T-helper 2 cell (primary cell): Measurements from ENCODE around the gene PRMT5.
"Not testable (repeated sequence)": the region's sequence is repeated elsewhere in the genome, so short reads cannot be mapped to it uniquely, and the experiment has no call there.

Experiments used
- DNase-seq, 5 experiments: peaks; one replicate each; pipeline versions ENCODE4 v3.0.0 to v3.0.0-alpha.2; 2012 to 2022
- total RNA-seq, 2 donors: gene quantifications; one replicate each; lab custom pipeline; 2026; lab: John Stamatoyannopoulos, UW

The PRMT5 gene
- total RNA-seq = 20.7 to 21.5 reads per million in 2 donors

DNA sequence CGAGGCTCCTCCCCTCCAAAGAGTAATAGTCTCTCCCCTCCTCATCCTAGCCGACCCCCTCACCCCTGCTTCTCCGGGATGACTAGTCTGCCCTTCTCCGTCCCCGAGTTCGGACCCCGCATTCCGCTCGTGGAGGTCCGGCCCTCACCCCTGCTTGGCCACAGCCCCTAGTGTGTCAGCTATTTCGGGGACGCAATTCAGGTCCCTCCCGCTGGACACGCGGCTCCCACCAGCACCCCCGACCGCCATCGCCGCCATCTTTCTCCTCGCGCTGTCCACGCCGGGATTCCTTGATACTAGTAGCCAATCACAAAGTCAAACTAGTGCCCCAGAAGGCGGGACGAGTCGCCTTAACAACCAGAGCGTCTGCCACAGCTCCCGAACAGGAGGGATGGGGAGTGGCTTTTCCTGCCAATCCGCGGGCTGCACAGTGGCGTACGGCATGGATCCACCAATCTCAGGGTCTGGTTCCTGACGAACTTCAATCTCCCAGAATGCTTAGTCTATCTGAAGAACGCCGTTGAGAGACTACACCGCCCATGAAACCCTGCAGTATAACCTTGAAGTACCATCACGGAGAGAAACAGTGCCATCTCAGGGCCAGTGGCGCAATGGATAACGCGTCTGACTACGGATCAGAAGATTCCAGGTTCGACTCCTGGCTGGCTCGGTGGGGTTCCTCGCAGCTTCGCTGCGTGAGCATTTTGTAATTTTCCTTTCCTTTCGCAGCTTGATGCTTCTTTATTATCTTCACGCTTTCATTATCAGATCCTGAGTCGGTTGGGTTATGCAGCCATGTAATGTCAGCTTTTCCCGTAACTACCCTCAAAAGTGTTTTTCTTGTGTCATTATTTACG lies at the start of gene PRMT5:
TSS of gene PRMT5 (minus strand) at position 273 of the 857 bp plus-strand sequence. CDS start at position 258, 15 bp downstream.
- DNase-seq = peak; percentile 84 to 100 (median 97)

DNA sequence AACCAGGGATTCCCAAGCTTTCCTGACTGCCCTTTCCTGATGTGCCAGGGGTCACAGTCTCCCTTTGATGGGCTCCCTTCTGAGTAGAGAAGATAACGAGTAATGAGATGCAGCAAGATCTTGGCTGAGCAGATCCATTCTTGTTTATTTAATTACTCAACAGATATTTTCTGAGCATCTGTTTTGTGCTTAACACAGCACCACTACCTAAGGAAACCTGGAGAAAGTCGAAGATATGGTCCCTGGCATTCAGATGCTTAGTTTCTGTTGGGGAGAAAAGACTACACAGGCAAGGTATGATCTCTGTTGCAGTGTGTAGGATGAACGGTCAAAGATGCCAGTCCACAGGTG lies 49.3 kb upstream of the PRMT5 start:
- DNase-seq = no peak

DNA sequence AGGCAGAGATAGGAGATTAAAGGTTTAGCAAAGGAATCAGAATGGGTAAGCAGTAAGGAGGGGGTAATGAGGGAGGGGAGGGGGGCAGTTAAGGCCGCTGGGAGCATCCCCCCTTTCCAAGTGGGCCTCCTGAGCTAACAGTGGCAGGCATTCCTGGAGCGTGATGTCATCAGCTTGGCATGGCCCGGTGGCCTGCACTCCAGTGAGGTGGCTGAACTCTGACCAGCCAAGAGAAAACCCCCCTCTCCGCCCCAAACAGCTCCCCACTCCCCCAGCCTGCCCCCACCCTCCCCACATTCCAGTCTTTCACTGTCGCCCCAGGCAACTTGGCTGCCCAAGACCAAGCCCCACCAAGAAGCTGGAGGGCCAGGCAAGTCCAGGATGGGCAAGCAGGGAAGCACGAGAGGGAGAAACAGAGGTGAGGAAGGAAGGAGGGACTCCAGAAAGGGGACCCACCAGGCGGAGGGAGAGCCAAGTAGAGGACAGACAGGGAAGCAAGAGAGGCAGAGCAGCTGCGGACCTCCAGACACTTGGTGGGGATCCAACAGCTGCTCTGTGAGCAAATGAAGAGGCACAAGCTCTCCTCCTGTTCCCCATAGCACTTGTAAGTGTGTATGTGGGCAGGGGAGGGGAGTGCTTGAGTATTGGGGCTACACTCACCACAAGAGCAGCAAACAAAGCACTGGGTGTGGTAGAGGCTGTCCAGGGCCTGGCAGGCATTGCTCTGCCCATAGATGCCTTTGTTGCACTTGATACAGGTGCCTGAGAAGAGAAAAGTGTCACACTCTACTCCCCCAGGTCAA lies 48.7 kb upstream of the PRMT5 start:
- DNase-seq = no peak

DNA sequence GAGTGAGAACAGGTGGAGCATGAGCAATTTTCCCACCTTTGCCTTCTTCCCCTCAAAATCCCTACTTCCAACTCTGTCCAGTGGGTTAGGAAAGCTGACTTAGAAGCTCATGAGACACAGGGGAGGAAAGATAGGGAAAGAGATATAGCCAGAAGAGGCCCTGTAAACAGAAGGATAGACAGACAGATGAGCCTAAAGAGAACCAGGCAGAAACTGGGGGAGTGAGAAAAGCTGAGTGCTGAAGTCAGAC lies 48.2 kb upstream of the PRMT5 start:
- no peak for DNase-seq

DNA sequence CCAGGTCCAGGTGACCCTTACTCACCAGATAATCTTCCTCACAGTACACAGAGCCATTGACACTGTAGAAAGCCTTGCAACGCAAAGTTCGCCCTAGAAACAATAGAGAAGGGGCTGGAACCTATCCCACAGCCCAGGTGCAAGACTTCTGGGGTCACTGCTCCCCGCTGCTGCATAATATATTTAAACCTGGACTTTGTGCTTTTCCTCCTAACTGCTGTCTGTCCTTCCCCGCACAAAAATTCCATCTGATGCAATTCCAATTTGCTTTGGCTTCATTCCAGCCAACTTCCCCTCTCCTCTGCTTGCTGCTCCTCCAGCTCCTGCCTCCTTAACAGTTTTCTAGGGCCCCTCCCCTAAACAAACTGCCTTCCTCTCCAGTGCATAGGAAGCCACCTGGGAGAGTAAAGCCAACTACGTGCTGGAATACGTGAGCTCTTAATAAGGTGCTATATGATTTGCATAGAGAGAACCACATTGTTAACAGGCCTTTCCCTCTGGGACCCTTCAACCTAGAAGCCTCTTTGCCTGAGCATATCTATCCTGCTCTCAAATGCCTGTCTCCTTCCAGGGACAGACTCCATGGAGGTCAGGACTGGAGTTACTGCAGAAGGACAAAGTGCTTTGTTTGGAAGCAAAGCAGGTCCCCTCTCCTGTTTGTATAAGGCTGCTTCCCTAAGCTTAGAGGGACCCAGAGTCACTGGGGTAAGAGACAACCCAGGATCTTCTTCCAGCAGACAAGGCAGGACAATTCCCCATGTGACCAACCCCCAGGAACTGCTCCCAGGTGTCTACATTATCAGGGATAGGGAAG lies 47.7 kb upstream of the PRMT5 start:
- DNase-seq = no peak

DNA sequence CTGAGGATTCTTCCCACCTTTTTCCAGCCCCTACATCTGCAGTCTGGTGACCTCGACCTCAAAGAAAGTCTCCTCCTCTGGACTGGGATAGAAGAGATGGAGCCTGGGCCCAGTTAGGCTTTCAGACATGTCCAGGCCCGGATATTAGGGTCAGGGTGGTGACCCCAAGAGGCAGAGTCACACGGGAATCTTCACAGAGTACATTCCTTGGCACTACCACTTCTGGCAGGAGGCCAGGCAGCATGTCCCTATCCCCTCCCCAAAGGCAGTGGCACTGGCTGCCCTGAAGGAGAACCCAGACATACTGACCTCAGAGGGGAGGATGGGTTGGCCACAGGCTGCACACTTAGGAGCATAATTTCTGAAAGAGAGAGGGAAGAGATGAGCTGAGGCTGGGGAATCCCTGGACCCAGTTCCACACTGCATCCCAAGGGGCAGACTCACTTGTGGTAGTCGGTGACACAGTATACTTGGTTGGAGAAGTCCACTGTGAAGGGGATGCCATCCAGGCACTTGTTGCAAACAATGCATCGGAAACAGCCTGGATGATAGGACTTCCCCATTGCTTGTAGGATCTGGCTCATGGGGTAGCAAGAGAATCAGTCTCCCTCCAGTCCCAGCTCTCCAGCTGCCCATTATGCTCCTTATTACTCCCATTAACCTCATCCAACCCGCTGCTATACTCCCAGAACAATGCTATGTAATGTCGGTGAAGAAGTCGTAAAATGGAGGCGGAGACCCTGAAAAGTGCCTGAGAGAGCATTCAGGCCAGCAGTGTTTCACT lies 45.5 kb upstream of the PRMT5 start:
- no peak for DNase-seq

DNA sequence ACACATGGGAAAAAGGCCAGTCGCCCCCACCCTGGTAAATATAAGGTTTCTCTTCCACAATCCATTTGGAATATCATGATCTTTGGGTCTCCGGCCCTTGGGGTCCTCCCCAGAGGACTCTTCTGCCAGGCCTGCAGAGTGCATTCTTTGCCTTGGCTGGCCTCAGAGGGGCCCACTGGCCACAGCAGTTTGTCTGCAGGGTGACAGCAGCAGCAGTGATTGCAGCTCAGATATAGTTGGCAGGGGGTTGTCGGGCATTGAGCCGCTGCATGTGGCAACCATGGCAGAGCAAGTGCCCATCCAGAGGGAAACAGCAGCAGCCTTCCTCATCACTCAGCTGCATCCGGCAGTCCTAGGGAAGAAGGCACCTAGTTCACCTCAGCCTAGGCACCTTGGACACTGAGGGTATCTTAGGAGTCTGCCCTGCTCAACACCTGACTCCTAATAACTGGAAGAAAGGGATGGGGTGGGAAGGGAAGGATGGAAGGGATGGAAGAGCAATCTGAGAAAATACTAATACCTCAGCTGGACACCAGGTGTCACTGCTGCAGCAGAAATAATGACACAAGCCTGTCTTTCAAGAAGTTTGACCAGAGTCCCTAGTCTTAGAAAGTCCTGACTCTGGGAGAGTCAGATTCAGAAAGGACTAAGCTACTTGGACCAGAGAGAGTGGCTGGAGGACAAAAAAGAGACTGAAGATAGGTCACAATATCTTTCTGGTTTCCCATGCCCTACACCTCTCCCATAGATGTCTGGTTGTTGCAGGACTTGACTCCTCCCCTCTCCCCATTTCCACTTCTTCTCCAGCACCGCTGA lies 44.2 kb upstream of the PRMT5 start:
- peak in 2 of 5 experiments; percentile 22 to 38 for DNase-seq

DNA sequence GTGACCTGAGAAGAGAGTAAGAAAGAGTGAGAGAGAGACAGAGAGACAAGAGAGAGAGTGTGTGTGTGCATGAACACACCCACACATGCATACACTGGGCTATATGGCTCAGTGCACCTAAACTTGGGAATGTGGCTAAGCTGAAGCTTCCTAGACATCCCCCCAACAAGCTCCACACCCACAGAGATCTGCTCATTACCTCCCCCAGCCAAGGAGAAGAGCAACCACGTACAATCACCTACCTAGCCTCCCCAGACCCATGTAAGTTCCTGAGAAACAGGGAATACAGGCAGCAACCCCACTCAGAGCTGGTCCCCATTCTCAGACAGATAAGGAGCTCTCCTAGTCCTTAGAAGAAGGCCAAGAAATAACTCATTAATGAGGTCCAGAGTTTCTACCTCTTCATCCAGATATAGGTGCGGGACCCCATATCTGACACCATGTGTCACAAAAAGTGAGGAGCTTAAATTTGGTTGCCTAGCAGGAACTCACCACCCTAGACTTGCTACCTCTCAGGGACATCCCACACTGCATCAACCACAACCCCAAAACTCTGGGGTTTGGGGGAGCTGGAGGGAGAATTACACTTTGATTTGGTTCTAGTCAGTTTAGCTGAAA lies 43.2 kb upstream of the PRMT5 start:
- no peak for DNase-seq

DNA sequence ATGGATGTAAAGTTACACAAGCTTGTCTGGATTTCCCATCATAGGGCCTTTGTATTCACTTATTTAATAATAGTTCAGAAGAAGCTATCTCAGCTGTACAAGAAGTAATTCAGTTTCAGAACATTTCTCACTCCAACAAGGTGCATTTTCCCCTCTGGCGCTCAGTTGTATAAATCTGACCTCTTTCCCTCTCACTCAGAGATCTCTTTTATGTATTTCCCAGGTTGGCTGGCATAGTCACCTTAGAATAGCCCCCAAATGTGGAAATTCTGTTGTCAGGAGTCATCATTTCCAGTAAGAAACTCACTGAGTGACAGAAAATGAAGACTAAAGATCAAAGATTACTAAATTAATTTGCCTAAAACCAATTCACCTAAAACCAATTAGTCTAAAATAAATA lies 42.0 kb upstream of the PRMT5 start:
- no peak for DNase-seq

DNA sequence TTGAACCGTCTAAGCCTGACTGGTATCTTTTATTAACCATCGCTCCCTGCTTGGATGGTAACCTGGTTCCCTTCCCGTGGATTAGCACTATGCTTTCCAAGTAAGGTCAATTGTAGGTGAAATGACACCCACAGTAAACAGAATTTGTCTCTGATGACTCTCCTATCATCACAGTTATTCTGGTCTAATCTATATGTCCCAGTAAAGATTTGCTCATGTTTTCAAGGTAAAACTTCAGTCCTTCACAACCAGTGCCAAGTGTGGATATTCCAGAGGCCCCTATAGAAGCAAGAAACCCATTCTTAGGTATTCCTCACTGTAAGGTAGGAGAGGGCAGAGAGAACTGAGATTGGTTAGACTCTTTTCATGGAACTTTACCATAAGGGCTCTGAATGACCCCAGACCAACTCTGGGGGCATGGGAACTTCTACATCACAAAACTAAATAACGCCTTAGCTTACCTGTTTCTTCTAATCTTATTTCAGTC lies 37.6 kb upstream of the PRMT5 start:
- DNase-seq = no peak

DNA sequence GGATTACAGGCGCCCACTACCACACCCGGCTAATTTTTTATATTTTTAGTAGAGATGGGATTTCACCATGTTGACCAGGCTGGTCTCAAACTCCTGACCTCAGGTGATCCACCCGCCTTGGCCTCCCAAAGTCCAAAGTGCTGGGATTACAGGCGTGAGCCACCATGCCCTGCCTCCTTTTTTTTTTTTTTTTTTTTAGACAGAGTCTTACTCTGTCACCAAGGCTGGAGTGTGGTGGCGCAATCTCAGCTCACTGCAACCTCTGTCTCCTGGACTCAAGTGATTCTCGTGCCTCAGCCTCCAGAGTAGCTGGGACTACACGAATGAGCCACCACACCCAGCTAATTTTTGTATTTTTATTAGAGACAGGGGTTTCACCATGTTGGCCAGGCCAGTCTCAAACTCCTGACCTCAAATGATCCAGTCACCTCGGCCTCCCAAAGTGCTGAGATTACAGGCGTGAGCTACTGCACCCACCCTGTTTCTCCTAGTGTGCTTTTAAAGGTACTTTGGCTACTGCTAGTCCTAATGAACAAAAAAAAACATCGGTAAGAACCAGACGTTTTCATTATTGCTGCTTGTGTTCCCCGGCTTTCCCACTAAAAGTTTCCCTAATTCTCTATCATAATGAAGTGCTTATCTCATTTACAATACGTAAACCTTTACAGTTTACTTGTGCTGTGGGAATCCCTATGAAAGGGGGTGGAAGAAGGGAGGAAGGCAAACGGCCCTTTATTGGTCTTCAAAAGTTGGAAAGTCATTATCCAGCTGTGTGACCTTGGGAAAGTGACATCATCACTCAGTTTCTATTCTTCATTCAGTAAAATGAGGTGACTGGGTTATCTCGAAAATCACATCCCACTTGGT lies 37.0 kb upstream of the PRMT5 start:
- DNase-seq = not testable (repeated sequence)

DNA sequence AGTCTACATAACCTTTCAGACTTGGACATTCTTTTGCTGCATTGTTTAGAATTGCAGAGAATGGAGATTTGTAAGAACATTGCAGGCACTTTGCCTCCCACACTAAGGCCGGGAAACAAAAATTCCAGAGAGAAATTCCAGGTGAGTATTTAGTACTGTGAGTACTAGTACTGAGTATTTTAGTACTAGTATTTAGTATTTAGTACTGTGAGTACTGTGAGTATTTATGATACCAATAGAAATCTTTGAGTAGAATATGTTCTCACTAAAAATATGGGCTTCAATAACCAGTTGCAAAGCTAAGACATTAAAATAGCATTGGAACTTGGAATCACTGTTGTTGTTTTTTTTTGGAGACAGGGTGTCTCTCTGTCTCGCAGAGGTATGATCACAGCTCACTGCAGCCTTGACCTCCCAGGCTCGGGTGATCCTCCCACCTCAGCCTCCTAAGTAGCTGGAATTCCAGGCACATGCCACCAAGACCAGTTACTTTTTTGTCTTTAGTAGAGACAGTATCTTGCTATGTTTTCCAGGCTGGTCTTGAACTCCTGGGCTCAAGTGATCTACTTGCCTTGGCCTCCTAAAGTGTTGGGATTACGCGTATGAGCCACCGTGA lies 33.0 kb upstream of the PRMT5 start:
- no peak for DNase-seq

DNA sequence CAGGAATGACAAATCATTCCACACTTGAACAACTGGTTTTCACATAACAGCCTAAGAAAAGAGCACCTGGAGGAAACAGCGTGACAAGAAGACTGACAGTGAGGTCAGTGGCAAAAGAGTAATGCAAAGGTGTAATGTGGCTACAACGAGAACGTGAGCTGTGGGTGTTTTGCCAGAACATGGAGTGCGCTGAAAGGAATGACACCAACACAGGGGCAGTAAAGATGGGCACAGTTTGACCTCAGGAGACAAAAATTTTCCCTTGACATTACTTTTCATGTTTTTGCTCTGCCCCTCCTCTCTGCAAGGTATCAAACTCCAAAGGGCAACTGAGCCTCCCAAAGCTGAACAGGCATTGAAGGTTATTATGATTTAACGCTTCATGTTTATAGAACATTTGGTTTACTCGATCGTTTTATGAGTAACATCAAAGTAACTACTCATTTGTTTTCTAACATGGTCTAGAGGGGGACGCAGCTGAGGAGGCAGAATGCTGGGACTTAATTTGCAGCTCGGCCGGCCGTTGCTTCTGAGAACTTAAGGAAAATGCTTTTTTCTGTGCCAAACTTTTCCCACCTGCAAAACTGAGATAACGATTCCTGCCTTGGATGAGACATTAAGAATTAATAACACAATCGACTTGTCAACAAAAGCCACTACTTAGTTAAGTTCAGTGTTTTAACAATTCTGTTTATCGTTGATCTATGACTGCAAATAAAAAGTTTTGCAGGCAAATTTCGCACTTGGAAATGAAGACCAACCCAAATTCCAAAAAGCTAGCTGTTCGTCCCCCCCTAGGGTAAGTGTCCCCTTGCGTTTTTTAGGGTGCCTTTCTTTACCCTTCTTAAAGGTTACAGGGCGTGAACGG lies 26.8 kb upstream of the PRMT5 start:
- no peak for DNase-seq

DNA sequence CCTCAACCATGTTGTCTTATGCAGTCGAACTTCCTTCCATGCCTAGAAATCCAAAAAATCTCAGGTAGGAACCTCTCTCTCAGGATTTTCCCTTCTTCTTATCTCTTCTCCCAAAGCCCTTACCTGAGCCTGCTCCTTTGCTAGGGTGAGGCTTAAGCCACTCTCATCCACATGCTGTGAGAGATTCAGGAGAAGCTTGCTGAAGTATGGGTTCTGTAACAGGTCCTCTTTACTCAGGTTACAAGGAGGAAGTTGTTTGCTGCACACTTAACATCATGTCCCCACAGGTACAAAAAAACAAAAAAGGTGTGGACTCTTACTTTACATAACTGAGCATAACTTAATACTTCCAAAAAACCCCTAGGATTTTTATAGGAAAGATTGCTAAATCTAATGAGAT lies 23.2 kb upstream of the PRMT5 start:
- no peak for DNase-seq

DNA sequence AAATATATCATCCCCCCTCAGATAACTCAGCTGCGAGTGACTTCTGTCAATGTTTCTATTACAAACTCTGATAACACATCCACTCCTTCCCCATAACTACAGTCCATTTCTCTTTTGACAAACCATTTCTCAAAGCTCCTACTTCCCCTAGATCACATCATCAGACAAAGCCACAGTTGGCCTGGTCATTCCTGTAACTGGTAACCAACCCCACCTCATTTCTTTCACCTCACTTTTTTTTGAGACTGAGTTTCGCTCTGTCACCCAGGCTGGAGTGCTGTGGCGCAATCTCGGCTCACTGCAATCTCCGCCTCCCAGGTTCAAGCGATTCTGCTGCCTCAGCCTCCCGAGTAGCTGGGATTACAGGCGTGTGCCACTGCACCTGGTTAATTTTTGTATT lies 22.6 kb upstream of the PRMT5 start:
- not testable (repeated sequence) for DNase-seq

DNA sequence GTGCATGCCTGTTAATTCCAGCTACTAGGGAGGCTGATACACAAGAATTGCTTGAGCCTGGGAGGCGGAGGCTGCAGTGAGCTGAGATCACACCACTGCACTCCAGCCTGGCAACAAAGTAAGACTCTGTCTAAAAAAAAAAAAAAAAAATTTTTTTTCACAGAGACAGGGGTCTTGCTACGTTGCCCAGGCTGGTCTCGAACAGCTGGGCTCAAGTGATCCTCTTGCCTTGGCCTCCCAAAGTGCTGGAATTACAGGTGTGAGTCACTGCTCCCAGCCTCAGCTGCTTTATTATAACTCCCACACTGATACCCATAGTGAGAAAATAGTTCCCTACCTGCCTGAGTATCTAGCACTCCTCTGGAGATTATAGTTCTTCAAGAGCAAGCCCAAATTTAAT lies 16.5 kb upstream of the PRMT5 start:
- DNase-seq = no peak

DNA sequence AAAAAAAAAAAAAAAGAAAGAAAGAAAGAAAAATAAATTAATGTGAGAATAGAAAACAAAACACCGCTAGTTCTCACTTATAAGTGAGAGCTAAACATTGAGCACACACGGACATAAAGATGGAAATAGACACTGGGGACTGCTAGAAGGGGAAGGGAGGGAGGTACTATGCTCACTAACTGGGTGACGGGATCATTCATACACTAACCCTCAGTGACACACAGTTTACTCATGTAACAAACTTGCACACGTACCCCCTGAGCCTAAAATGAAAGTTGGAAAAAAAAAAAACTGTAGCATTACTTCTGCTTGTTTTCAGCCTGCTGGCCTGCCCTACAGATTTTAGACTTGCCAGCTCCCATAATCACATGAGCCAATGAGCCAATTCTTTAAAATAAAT lies 10.5 kb upstream of the PRMT5 start:
- DNase-seq = no peak

DNA sequence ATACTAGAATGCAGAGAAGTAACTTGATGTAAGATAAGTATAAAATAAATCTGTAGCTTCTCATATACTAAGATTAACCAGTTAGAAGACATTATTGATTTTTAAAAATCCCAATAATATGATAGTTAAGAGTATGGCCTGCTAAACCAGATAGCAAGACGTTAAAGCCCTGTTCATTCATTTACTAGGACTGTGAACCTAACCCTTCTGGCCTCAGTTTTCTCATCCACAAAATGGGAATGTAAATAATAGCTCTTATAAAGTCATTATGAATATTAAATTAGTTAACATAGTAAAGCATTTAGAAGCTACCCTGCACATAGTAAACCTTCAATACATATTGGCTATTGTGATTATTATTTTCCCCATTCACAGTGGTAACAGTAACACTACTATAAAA lies 6.0 kb upstream of the PRMT5 start:
- DNase-seq = no peak

DNA sequence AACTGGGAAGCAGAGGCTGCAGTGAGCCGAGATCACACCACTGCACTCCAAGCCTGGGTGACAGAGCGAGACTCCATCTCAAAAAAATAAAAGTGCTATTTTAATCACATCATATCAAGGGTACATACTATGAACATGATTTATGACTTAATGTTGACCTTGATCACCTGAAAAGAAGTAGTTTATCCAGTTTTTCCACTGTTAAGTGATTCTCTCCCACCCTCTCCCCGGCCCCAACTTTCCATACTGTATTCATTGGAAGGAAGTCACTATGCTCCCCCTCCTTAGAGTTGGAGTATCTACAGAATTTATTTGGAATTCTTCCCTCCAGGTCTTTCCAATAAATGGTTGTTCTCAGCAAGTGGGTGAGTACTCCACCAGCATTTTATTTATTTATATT lies 3.0 kb upstream of the PRMT5 start:
- no peak for DNase-seq
